Measurements from ENCODE around the gene TEDC2.
"Not testable (repeated sequence)": the region's sequence is repeated elsewhere in the genome, so short reads cannot be mapped to it uniquely, and the experiment has no call there.

Gene TEDC2

GRCh38 chr16:2478279-2478678 lies 18.4 kb downstream of the TEDC2 start:
- DNase-seq, result no peak

- not testable (repeated sequence) for DNase-seq
These were observed 20.1 kb downstream of the TEDC2 start for GRCh38 chr16:2479996-2480395.

- no peak for DNase-seq
These were observed 21.0 kb downstream of the TEDC2 start for GRCh38 chr16:2480948-2481347.

GRCh38 chr16:2481676-2482075 lies 21.8 kb downstream of the TEDC2 start:
- DNase-seq, result no peak

- DNase-seq, result no peak
These were observed 22.3 kb downstream of the TEDC2 start for GRCh38 chr16:2482249-2482648.

GRCh38 chr16:2482708-2483534 lies 23.0 kb downstream of the TEDC2 start:
- DNase-seq, result no peak

GRCh38 chr16:2483939-2484897 lies 24.3 kb downstream of the TEDC2 start:
- DNase-seq, result no peak

GRCh38 chr16:2484898-2485508 lies 25.1 kb downstream of the TEDC2 start:
- DNase-seq, result no peak

- no peak for DNase-seq
These were observed 26.1 kb downstream of the TEDC2 start for GRCh38 chr16:2485811-2486507.

GRCh38 chr16:2486645-2487516 lies 27.0 kb downstream of the TEDC2 start:
- DNase-seq, result peak; percentile 87 to 90

GRCh38 chr16:2487517-2487842 lies 27.6 kb downstream of the TEDC2 start:
- no peak for DNase-seq

GRCh38 chr16:2487903-2488531 lies 28.1 kb downstream of the TEDC2 start:
- no peak for DNase-seq

GRCh38 chr16:2489581-2489980 lies 29.7 kb downstream of the TEDC2 start:
- DNase-seq, result no peak

- DNase-seq, result no peak
These were observed 30.5 kb downstream of the TEDC2 start for GRCh38 chr16:2490190-2491105.

- no peak for DNase-seq
These were observed 32.4 kb downstream of the TEDC2 start for GRCh38 chr16:2492292-2492691.

GRCh38 chr16:2493605-2494004 lies 33.7 kb downstream of the TEDC2 start:
- no peak for DNase-seq

- no peak for DNase-seq
These were observed 34.7 kb downstream of the TEDC2 start for GRCh38 chr16:2494616-2495015.

- DNase-seq, result no peak
These were observed 35.1 kb downstream of the TEDC2 start for GRCh38 chr16:2495041-2495440.

GRCh38 chr16:2496223-2497115 lies 36.6 kb downstream of the TEDC2 start:
- no peak for DNase-seq

Data from CD4-positive, alpha-beta T cell treated with Interleukin-4 for 1 hour (primary cell).